AG09309 (cell line): ENCODE results near the gene BMP5.
"Not testable (repeated sequence)": the region's sequence is repeated elsewhere in the genome, so short reads cannot be mapped to it uniquely, and the experiment has no call there.

Experiments
- DNase-seq: peaks from one replicate; pipeline ENCODE4 v3.0.0-alpha.2; 2010; ENCODE audit warnings: low read depth
- H3K4me3 ChIP-seq: 2 replicates; pipeline ENCODE4 v1.5.1; 2011; ENCODE audit warnings: mild to moderate bottlenecking, low read depth, low read length, moderate library complexity; ENCODE audit not compliant: control insufficient read depth
- TF ChIP-seq, protein P1 (sequence below): IDR thresholded peaks from 2 replicates; pipeline ENCODE4 v1.5.1; 2011; ENCODE audit warnings: mild to moderate bottlenecking, low read depth, low read length, inconsistent platforms; ENCODE audit not compliant: insufficient read depth, control insufficient read depth; ENCODE audit errors: missing control alignments

The BMP5 gene

GRCh38 chr6:55913228-55914195, 38.1 kb upstream of the BMP5 start:
- no peak overlapping the region for H3K4me3 ChIP-seq
- DNase-seq: no peak
- TF ChIP-seq, protein P1, sequence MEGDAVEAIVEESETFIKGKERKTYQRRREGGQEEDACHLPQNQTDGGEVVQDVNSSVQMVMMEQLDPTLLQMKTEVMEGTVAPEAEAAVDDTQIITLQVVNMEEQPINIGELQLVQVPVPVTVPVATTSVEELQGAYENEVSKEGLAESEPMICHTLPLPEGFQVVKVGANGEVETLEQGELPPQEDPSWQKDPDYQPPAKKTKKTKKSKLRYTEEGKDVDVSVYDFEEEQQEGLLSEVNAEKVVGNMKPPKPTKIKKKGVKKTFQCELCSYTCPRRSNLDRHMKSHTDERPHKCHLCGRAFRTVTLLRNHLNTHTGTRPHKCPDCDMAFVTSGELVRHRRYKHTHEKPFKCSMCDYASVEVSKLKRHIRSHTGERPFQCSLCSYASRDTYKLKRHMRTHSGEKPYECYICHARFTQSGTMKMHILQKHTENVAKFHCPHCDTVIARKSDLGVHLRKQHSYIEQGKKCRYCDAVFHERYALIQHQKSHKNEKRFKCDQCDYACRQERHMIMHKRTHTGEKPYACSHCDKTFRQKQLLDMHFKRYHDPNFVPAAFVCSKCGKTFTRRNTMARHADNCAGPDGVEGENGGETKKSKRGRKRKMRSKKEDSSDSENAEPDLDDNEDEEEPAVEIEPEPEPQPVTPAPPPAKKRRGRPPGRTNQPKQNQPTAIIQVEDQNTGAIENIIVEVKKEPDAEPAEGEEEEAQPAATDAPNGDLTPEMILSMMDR: no peak

GRCh38 chr6:55910466-55910865, 35.1 kb upstream of the BMP5 start:
- not testable (repeated sequence) for DNase-seq, H3K4me3 ChIP-seq

GRCh38 chr6:55909911-55910310, 34.5 kb upstream of the BMP5 start:
- DNase-seq, H3K4me3 ChIP-seq: not testable (repeated sequence)

GRCh38 chr6:55902796-55903195, 27.4 kb upstream of the BMP5 start:
- DNase-seq: no peak
- TF ChIP-seq, protein P1: no peak

GRCh38 chr6:55901765-55902270, 26.4 kb upstream of the BMP5 start:
- TF ChIP-seq, protein P1: no peak
- no peak overlapping the region for H3K4me3 ChIP-seq
- no peak for DNase-seq

More at GRCh38 chr6:55902796-55903195, 27.4 kb upstream of the BMP5 start:
- no peak overlapping the region for H3K4me3 ChIP-seq

GRCh38 chr6:55898342-55898741, 23.0 kb upstream of the BMP5 start:
- DNase-seq: no peak
- TF ChIP-seq, protein P1: no peak
- no peak overlapping the region for H3K4me3 ChIP-seq

DNA sequence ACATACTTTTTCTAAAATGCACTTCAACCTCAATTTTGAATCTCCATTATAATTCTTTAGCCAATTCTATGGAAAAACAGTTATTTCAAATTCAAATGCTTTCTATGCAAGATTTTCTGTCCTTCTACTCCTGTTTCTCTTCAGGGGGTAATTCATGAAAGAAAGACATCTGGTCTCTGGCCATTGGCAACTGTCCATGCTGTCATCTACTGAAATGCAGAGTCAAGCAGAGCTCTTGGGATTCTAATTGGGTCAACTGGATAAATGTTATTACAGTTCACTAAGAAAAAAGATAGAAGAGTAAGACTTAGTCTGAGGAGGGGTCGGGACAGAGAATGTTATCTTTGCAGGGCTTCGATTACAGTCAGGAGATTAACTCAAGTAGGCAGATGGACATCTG, 22.0 kb upstream of the BMP5 start:
- H3K4me3 ChIP-seq: no peak overlapping the region
- TF ChIP-seq, protein P1: no peak
- DNase-seq: no peak
